GM21576 (cell line): ENCODE results near the gene SVIL.
"Not testable (repeated sequence)": the region's sequence is repeated elsewhere in the genome, so short reads cannot be mapped to it uniquely, and the experiment has no call there.

Experiments used
- ATAC-seq: cut with Tn5 transposase; IDR thresholded peaks from one replicate; pipeline ENCODE4 v1.9.1; 2021; ENCODE audit warnings: mild to moderate bottlenecking, moderate library complexity; ENCODE audit not compliant: unreplicated experiment

SVIL gene

GRCh38 chr10:29624357-29624756, 10.4 kb downstream of the SVIL start:
- ATAC-seq, result not testable (repeated sequence)

DNA sequence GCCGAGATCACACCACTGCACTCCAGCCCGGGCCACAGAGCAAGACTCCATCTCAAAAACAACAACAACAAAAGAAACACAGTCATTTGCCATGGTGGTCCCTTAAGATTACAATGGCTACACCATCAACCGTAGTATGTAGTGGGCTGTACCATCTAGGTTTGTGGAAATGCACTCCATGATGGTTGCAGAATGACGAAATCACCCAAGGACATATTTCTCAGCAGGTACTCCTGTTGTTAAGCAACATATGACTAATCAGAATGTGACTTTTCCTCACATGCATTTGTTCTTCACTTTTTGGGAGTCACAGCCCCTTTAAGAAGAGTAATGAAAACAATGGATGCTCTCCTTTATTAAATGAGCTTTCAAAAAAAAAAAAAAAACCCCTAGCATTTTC, 11.0 kb downstream of the SVIL start:
- ATAC-seq, result no peak

DNA sequence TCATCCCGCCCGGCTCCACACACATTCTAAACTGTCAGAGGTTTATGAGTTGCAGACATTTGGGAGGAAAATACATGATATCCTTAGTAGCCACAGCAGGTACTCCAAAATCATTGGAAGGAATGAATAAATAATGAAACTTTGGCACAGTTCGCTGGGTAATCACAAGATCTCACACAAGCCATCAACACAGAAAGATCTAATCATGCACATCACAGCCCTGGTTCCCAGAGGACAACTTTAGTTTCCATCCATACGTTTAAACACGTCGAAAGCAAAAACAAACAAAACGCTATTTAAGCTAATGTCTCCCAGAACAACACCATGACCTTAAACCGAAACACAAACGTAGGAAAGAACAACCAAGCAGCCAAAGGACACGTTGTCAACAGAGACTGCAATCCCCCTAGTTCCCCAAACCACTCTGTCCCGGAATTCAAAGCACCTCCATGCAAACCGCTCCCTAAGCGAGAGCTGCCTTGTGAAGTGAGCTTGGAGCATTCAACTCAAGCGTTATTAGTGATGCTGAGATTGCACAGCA, 12.3 kb downstream of the SVIL start:
- ATAC-seq, result no peak

DNA sequence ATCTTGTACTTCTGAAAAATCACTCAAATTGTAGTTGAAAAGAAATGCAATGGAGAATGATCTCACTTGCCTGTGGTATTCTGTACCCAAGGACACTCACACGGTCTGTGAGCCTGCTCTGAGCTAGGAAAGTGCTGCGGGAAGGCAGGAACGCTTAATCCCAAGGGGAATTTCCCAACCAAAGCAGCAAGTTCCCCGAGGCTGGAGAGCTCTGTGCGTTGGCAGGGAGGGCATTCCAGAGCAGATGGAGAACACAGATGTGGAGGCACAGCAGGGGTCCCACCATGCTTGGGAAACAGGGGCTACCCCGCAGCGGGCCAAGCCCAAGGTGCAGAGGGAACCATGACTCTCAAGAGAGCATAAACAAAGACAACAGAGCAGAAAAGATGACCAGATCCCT, 13.6 kb downstream of the SVIL start:
- ATAC-seq, result no peak

DNA sequence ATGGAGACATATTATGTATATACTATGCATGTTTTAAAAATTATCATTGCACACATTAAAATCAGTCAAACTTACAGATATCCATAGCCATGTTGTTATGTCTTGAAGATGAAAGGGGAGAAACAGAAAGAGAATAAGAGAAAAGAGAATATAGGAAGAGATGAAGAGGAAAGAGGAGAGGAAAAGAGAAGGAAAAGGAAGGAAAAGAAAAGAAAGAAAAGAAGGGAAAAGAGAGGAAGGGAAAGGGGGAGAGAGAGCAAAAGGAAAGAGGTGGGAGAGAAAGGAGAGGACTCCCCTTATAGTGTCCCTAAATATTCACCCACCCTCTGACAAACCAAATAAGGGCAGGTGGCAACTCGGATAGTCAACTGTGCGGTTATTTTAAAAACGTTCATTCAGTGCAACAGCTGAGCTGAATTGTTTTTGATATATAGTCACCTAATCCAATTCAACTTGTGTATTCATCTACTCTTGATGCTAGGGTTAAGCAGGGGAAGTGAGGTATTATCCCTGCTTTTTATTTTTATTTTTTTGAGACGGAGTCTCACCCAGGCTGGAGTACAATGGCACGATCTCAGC, 14.6 kb downstream of the SVIL start:
- no peak for ATAC-seq

GRCh38 chr10:29619241-29619669, 15.5 kb downstream of the SVIL start:
- no peak for ATAC-seq

DNA sequence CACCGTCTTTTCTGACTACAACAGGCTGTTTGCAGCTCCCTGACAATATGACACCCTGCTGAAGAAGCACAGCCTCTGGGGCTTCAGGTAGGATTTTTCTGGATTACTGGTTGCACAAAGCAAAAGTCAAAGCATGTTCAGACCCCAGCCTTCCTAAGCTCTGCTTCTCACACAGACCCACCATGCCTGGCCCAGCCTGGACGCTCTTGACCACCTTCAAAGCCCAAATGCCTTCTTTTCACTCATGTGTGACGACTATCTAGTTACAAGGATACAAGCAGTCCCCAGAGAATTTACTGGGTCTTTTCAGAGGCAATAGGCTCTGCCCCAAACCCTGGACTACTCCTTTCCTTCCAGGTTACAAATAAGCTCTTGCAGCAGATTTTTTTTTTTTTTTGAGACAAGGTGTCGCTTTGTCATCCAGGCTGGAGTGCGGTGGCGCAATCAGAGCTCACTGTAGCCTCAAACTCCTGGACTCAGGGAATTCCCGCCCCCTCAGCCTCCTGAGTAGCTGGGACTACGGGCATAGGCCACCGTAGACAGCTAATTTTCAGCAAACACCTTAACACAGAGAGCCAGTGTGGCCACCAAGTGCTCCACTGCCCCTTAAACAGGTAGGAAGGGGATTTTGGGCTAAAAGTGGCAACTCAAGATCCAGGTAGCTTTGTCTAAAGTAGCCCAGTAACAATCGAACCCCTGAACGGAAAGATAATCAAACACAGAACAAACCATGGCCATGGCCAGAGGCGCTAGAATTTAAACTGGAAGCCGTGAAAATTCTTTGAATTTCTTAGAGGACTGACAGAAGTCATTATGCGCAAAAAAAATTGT, 16.2 kb downstream of the SVIL start:
- ATAC-seq, result no peak

GRCh38 chr10:29617880-29618340, 16.9 kb downstream of the SVIL start:
- ATAC-seq, result no peak

DNA sequence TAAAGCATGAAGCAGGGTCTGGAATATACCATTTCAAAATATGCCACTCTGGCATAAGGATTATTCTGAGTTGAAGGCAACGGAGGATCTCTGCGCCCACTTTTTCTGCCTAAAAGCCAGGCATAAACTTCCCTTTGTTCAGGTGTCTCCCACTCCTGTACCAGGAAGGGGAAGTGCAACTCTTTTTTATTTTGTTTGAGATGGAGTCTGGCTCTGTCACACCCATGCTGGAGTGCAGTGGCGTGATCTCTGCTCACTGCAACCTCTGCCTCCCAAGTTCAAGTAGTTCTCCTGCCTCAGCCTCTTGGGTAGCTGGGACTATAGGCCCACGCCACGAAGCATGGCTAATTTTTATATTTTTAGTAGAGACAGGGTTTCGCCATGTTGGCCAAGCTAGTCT, 18.2 kb downstream of the SVIL start:
- no peak for ATAC-seq

DNA sequence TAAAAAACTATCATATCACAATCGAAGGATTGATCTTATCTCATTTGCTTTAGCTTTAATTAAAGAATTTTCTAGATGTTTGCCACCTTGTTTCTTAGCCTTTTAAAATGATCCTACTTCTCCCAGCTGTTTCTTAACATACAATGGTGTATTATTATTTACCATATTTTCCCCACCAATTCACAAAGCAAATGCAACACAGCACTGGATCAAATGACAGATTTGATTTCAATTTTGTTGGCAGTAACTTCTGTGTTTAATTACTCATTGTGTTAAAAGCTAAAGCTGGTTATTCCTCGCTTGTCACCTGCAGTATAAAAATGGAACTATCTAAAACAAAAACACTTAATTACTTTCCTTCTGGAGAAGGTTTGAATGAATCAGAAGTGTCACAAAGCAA, 19.6 kb downstream of the SVIL start:
- no peak for ATAC-seq

DNA sequence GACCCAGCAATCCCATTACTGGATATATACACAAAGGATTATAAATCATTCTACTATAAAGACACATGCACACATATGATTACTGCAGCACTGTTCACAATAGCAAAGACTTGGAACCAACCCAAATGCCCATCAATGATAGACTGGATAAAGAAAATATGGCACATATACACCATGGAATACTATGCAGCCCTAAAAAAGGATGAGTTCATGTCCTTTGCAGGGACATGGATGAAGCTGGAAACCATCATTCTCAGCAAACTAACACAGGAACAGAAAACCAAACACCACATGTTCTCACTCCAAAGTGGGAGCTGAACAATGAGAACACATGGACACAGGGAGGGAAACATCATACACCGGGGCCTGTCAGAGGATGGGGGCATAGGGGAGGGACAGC, 20.5 kb downstream of the SVIL start:
- ATAC-seq, result not testable (repeated sequence)

DNA sequence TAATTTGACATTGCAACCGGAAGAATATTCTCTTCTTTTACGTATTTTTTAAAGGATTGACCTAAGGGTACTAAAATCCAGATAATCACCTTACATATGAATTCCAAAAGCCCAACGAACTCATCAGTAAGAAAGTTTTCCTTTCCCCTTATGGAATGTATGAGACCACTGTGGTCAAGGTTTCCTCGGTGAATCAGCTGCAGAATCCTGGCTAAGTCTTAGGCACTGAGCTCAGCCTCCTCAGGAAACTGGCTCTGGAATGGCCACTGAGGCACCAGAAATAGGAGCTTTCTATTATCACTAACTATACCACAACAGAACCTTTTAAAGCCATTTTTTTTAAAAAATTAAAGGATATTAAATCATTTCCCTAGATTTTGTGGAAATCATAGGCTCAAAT, 21.0 kb downstream of the SVIL start:
- no peak for ATAC-seq

DNA sequence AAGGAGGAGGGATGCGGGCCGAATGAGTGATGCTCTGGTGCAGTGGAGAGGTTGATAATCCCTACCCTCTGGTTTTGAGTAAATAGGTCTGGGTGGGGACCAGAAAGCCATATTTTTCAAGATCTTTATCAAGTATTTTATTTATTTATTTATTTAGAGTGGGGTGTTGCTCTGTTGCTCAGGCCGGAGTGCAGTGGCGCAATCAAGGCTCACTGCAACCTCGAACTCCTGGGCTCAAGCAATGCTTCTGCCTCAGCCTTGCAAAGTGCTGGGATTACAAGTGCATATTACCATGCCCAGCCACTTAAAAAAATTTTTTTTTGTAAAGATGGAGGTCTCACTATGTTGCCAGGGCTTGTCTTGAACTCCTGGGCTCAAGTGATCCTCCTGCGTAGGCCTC, 21.6 kb downstream of the SVIL start:
- no peak for ATAC-seq

GRCh38 chr10:29612657-29613056, 22.1 kb downstream of the SVIL start:
- ATAC-seq, result no peak

DNA sequence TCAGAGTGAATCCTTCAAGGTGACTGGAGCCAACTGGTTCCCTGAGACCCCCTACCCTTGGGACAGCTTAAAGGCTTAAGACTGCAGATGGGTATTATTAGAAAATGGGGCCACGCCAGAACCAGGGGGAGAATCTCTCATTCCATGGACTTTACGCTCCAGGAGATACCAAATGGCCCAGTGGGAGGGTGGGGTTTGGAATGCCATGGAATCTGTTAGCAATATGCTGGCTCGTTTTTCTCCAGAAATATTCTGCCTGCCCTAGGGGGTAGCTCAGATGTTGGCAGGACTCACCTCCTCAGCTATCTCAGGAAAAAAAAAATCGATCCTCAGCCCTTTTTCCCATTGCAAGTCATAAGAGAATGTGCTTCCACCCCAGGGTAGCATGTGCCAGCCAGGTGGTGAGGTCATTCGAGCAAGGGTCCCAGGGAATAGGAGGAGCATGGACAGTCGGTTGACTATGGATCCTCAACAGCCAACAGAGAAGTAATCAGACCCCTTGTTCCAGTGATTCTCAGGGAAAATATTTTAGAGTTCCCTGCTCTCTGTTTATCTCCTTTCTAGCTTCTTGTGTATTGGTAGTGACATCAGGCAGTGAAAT, 22.9 kb downstream of the SVIL start:
- ATAC-seq, result no peak

GRCh38 chr10:29610876-29611647, 23.7 kb downstream of the SVIL start:
- ATAC-seq, result no peak

- ATAC-seq, result not testable (repeated sequence)
These were observed 24.4 kb downstream of the SVIL start for GRCh38 chr10:29610331-29610730.

- ATAC-seq, result no peak
These were observed 25.1 kb downstream of the SVIL start for GRCh38 chr10:29609696-29610095.

DNA sequence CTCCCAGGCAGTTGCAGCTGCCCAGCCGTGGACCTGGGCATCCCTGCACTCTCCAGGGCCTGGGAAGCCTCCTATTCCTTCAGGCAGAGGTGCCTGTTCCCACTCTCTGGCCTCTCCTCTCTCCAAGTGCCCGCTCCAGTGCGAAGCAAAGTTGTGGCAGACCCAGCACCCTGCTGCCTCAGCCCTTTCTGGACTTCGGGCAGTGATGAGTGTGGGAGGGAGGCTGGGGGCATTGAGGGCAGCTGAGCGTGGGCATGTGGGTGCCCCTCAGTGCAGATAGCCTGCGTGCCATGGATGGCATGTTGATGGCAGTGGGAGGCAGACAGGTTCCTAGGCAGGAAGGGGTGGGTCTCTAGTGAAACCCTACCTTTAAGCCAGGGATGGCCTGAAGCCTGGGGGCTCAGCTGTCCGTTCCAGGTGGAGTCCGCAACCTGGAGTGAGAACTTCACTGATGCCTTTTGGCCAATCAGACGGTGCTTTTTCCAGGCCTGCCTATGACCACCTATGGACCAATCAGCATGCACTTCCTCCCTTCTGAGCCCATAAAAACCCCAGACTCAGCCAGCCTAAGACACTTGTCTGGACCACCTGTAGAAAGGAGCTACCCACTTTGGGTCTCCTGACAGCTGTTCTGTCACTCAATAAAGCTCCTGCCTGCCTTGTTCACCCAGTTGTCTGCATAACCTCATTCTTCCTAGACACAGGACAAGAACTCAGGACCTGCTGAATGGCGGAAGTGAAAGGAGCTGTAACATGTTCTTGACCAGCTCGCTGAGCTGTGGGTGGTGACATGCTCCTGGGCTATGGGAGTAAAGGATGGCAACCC, 26.1 kb downstream of the SVIL start:
- no peak for ATAC-seq

- ATAC-seq, result no peak
These were observed 26.7 kb downstream of the SVIL start for GRCh38 chr10:29608062-29608461.
